WI38 (cell line): Measurements from ENCODE around the gene EPB41L2.

ENCODE experiments used
- H3K4me3 ChIP-seq: 2 replicates; pipeline ENCODE4 v1.5.1; 2011; ENCODE audit warnings: low read depth, mild to moderate bottlenecking, control low read depth, low read length
- TF ChIP-seq, protein P1 (sequence below): IDR thresholded peaks from 2 replicates; pipeline ENCODE4 v1.5.1; 2012; ENCODE audit warnings: low read depth, mild to moderate bottlenecking, control low read depth, low read length

EPB41L2 gene

DNA sequence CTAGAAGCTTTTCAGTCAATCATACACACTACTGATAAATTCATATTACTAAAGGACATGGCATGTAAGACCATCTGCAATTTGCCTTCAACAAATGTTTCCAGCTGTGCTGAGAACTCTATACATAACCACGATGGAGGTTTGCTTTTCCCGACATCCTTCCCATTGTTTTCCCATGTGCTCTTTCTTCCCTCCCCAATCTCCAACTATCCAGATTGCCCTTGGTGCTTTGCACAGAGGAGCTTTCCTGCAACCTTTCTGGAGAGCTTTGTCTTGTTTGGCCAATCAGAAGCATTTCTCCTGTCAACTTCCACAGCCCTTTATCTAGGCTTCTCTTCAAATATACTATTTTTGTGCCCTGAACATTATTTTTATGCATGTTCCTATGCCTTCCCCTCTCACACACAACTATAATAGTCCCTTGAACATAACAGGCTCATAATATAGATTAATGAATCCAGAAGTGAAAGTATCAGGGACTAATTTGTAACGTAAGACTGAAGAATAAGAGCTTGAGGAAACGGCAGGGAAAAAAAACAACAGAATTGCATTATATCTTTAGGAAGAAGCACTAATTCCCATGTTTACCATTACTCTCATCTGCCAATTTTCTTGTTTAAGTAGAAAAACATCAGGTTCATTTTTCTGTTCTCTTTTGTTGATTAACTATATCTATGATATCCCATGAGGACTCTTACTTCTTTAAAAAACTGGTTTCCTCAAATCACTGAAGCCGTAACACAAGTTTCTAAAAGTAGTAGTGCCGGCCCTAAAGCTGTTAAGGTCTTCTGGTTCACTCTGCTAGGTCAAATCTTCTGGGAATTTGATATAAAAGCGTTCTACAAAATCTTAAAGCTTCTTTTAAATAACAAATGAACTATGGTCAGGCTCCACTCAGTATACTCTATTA, 215.8 kb downstream of the EPB41L2 start:
- TF ChIP-seq, protein P1, sequence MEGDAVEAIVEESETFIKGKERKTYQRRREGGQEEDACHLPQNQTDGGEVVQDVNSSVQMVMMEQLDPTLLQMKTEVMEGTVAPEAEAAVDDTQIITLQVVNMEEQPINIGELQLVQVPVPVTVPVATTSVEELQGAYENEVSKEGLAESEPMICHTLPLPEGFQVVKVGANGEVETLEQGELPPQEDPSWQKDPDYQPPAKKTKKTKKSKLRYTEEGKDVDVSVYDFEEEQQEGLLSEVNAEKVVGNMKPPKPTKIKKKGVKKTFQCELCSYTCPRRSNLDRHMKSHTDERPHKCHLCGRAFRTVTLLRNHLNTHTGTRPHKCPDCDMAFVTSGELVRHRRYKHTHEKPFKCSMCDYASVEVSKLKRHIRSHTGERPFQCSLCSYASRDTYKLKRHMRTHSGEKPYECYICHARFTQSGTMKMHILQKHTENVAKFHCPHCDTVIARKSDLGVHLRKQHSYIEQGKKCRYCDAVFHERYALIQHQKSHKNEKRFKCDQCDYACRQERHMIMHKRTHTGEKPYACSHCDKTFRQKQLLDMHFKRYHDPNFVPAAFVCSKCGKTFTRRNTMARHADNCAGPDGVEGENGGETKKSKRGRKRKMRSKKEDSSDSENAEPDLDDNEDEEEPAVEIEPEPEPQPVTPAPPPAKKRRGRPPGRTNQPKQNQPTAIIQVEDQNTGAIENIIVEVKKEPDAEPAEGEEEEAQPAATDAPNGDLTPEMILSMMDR: no peak
- H3K4me3 ChIP-seq: no peak overlapping the region

DNA sequence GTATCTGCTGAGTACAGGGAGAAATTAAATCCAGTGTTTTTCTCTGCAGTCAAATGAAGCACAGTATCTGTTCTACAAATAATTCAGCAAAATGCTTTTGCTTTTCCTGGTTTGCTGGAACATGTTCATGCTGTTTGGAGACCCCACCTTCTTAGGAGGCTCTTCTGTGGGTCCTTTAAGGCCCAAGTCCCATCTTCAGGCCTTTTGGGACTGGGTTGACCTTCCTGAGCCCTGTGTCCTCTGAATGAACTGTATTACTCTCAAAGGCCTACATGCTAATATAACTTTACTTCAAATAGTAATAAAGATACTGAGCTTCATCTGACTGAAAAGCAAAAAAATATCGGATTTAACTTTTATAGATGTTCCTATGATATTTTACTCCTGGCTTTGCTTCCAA, 216.5 kb downstream of the EPB41L2 start:
- no peak overlapping the region for H3K4me3 ChIP-seq
- TF ChIP-seq, protein P1: no peak

DNA sequence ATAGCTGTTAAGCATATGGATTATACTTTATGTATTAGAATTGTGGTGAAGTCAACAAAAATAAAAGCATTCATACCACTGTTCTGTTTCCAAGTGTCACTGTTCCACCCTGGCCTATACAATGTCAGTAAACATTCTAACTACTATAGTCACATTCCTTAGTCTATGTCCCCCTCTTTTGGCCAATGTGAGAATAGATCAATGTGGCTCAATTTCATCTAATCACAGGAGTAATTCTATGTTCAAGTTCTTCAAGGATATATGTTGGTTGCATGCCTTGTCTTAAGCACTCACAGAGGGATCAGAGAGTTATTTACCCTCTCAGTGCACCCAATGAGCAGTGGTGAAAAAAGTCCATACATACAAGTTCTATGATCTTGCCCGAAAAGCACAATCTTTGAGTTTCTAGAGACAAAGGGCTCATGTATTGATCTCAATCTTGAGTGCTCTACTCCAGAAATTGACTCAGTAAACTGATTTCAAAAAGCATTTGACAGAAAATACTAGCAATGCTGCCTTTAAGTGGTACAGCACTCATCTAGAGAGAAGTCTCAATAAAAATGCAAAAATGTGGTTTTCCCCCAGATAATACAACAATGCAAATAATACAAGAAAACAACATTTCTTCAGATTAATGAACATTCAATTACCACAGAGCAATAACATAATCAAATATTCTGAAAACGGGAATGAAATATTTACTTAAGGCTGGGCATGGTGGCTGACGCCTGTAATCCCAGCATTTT, 219.3 kb downstream of the EPB41L2 start:
- TF ChIP-seq, protein P1: peak; percentile 18; the same call in 1 of the 2 replicates

DNA sequence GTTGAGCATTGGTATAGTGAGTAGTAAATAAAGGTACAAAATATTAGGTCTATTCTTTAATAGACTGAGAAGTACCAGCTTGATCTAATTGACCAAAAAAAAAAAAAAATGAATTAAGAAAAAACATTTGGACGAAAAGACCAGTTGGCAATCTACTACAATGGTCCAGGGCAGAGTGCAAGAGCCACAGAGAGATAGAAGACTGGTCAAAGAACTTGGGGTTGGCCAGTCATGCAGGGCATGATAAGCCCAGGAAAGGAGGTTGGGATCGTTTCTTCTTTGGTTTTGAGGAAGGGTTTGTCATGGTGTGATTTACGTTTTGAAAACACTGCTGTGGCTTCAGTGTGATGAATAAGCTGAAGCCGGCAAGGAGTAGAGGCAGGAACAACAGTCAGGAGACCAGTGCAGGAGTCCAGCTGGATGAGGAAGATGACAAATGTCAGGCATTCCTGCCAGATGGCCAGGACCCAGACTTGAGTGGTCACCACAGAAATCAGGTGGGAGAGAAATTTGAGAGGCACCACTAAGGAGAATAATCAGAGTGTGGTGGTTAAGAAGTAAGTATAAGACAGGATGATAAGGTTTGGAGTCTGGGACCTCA, 221.8 kb downstream of the EPB41L2 start:
- H3K4me3 ChIP-seq: no peak overlapping the region
- TF ChIP-seq, protein P1: no peak

More for the DNA sequence above, 219.3 kb downstream of the EPB41L2 start:
- H3K4me3 ChIP-seq: no peak overlapping the region

DNA sequence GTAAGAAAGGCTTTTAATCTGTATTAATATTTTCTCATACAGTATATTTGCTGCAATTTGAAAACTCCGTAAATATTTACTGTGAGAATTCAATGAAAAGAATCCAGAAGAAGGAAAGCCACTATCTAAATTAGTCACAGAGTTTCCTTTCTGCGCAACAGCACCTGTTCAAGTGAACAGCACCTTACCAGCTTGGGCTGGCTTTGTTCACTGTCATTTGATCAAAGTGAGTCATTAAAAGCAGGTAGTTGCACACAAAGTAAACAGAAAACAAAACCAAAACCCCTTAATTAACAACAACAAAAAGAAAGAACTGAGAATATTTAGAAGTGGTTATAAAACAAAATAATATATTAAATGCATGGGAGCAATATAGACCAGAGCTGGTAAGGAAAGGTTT, 223.0 kb downstream of the EPB41L2 start:
- TF ChIP-seq, protein P1: no peak
- no peak overlapping the region for H3K4me3 ChIP-seq

DNA sequence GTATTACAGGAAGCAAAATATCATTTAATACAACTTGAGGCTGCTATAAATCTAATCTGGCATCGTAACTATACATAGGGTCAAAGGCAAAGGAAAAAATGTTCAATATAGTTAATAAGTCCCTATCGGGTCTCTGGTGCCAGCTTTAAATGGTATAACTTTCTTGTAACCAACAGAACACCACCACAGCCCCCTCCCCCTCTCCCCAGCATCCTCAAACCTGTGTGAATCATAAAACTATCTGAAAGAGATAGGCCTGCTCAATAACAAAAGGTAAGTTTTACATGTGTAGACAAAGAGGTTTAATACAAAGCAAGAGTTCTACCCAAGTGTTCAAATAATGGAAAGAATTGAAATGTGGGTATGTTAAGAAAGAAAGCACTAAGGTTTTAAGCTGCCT, 223.7 kb downstream of the EPB41L2 start:
- H3K4me3 ChIP-seq: no peak overlapping the region
- TF ChIP-seq, protein P1: no peak
